Peyer's patch (tissue), 4 donors: Measurements from ENCODE around the gene UPF2. TPM values are rescaled to one million over a fixed set of nuclear protein-coding genes. Genes with fewer than 3 reads are reported as not detected.
"Not testable (repeated sequence)": the region's sequence is repeated elsewhere in the genome, so short reads cannot be mapped to it uniquely, and the experiment has no call there.

Experiments used
- DNase-seq, 3 donors: peaks; one replicate each; pipeline ENCODE4 v3.0.0-alpha.2; 2017 to 2019
- H3K27ac ChIP-seq, 4 donors: fragments of 200-600 bp; sonication (generic); one replicate each; pipeline ENCODE4 v1.5.1; 2016 to 2019
- H3K27me3 ChIP-seq, 2 donors: fragments of 200-600 bp; sonication (generic); one replicate each; pipeline ENCODE4 v1.5.1; 2019
- H3K36me3 ChIP-seq, 3 donors: fragments of 200-600 bp; sonication (generic); one replicate each; pipeline ENCODE4 v1.5.1; 2016 to 2019
- H3K4me1 ChIP-seq, 4 donors: fragments of 200-600 bp; sonication (generic); one replicate each; pipeline ENCODE4 v1.5.1; 2016 to 2019
- H3K4me3 ChIP-seq, 4 donors: fragments of 200-600 bp; sonication (generic); 1 replicate in 3 of 4; 2 replicates in 1 of 4; pipeline ENCODE4 v1.5.1; 2016 to 2019; ENCODE audit warnings: mild to moderate bottlenecking in 1 of 4
- H3K9me3 ChIP-seq, 4 donors: fragments of 200-600 bp; sonication (generic); one replicate each; pipeline ENCODE4 v1.5.1; 2016 to 2019; ENCODE audit warnings: mild to moderate bottlenecking in 1 of 4
- CTCF ChIP-seq, 6 experiments: fragments of 450-650 bp in 4 of 6; fragments of 200-600 bp in 2 of 6; sonication (generic) in 1 of 6; IDR thresholded peaks; one replicate each; pipeline ENCODE4 v1.5.1; 2017 to 2019; ENCODE audit warnings: antibody characterized with exemption in 6 of 6, mild to moderate bottlenecking in 3 of 6, moderate library complexity in 1 of 6
- POLR2A ChIP-seq, 2 donors: fragments of 450-650 bp; IDR thresholded peaks; one replicate each; pipeline ENCODE4 v1.5.1; 2017; ENCODE audit warnings: antibody characterized with exemption in 2 of 2, mild to moderate bottlenecking in 2 of 2, moderate library complexity in 2 of 2
- total RNA-seq, 4 donors: library from RNA; depleted of rRNA; stranded (reverse); fragments of >200 nt; gene quantifications; one replicate each; pipeline ENCODE4 v1.1.0, GENCODE V29; 2016

The UPF2 gene
- total RNA-seq, 4 donors from 2014 or later = 12.6 to 56.1 (median 21.0) TPM

- H3K36me3 ChIP-seq = peaks cover 0 to 10% (median 0%) of the 10 kb centered on the region in 3 donors
- H3K27ac ChIP-seq = no peak overlapping the region
- no peaks in the 10 kb centered on the region for H3K27me3 ChIP-seq
- no peak for DNase-seq
- H3K4me1 ChIP-seq = peaks cover 0 to 12% (median 0%) of the 10 kb centered on the region in 4 donors
- no peak overlapping the region for H3K4me3 ChIP-seq
- no peak for TF ChIP-seq CTCF (IDR thresholded peaks at IDR 0.05)
- TF ChIP-seq POLR2A (IDR thresholded peaks at IDR 0.05) = no peak
- no peaks in the 10 kb centered on the region for H3K9me3 ChIP-seq
Observed at GRCh38 chr10:12020574-12020973, 22.0 kb downstream of the UPF2 start.

- no peak overlapping the region for H3K27ac ChIP-seq
- no peak for DNase-seq
- no peak for TF ChIP-seq POLR2A (IDR thresholded peaks at IDR 0.05)
- TF ChIP-seq CTCF (IDR thresholded peaks at IDR 0.05) = no peak
Observed at GRCh38 chr10:12019283-12019971, 23.2 kb downstream of the UPF2 start.

GRCh38 chr10:12018438-12019282 lies 23.9 kb downstream of the UPF2 start:
- peaks cover 0 to 8% (median 0%) of the 10 kb centered on the region in 4 donors for H3K4me1 ChIP-seq
- TF ChIP-seq CTCF (IDR thresholded peaks at IDR 0.05) = no peak
- TF ChIP-seq POLR2A (IDR thresholded peaks at IDR 0.05) = no peak
- DNase-seq = no peak
- no peak overlapping the region for H3K27ac ChIP-seq
- H3K36me3 ChIP-seq = peaks cover 0 to 10% (median 0%) of the 10 kb centered on the region in 3 donors
- no peaks in the 10 kb centered on the region for H3K27me3 ChIP-seq
- no peaks in the 10 kb centered on the region for H3K9me3 ChIP-seq
- H3K4me3 ChIP-seq = no peak overlapping the region

More at GRCh38 chr10:12019283-12019971, 23.2 kb downstream of the UPF2 start:
- no peak overlapping the region for H3K4me3 ChIP-seq
- H3K9me3 ChIP-seq = no peaks in the 10 kb centered on the region
- peaks cover 0 to 8% (median 0%) of the 10 kb centered on the region in 4 donors for H3K4me1 ChIP-seq
- H3K27me3 ChIP-seq = no peaks in the 10 kb centered on the region
- H3K36me3 ChIP-seq = peaks cover 0 to 10% (median 0%) of the 10 kb centered on the region in 3 donors

GRCh38 chr10:12013926-12014325 lies 28.7 kb downstream of the UPF2 start:
- H3K9me3 ChIP-seq = no peaks in the 10 kb centered on the region
- H3K4me1 ChIP-seq = no peaks in the 10 kb centered on the region
- no peak overlapping the region for H3K27ac ChIP-seq
- peaks cover 0 to 41% (median 0%) of the 10 kb centered on the region in 3 donors for H3K36me3 ChIP-seq
- H3K4me3 ChIP-seq = no peak overlapping the region
- no peak for DNase-seq
- no peaks in the 10 kb centered on the region for H3K27me3 ChIP-seq
- TF ChIP-seq CTCF (IDR thresholded peaks at IDR 0.05) = no peak
- TF ChIP-seq POLR2A (IDR thresholded peaks at IDR 0.05) = no peak

- not testable (repeated sequence) for H3K9me3 ChIP-seq, H3K4me1 ChIP-seq, DNase-seq, H3K27ac ChIP-seq, H3K4me3 ChIP-seq, H3K27me3 ChIP-seq
- peaks cover 0 to 46% (median 0%) of the 10 kb centered on the region in 3 donors for H3K36me3 ChIP-seq
Observed at GRCh38 chr10:12013391-12013790, 29.2 kb downstream of the UPF2 start.

GRCh38 chr10:12010353-12010752 lies 32.3 kb downstream of the UPF2 start:
- Histone ChIP-seq H3K4me3 (no peak overlapping the region), H3K27me3 (no peaks in the 10 kb centered on the region), H3K9me3 (no peaks in the 10 kb centered on the region), H3K36me3 (peaks cover 0 to 73% (median 0%) of the 10 kb centered on the region in 3 donors), H3K4me1 (no peaks in the 10 kb centered on the region), H3K27ac (no peak overlapping the region)
- no peak for DNase-seq
- TF ChIP-seq CTCF (IDR thresholded peaks at IDR 0.05) (no peak), POLR2A (IDR thresholded peaks at IDR 0.05) (no peak)

- not testable (repeated sequence) for H3K27ac ChIP-seq, H3K9me3 ChIP-seq, H3K4me3 ChIP-seq, H3K27me3 ChIP-seq, H3K4me1 ChIP-seq, DNase-seq
- peaks cover 0 to 84% (median 0%) of the 10 kb centered on the region in 3 donors for H3K36me3 ChIP-seq
Observed at GRCh38 chr10:12008842-12009241, 33.8 kb downstream of the UPF2 start.
